Mucosa of descending colon (tissue), 3 donors: ENCODE measurements around the gene UBE2S. TPM values are rescaled to one million over a fixed set of nuclear protein-coding genes. Genes with fewer than 3 reads are reported as not detected.
A peak's percentile ranks its signal among the peaks of the same experiment; 100 is the strongest.

Experiments used
- ATAC-seq: fragments of 200-7000 bp; cut with Tn5 transposase; one replicate; pipeline ENCODE4 v1.9.1; 2020; ENCODE audit warnings: mild to moderate bottlenecking, moderate library complexity
- DNase-seq, 3 donors: peaks; one replicate each; pipeline ENCODE4 v3.0.0-alpha.2; 2020
- H3K36me3 ChIP-seq: fragments of 200-600 bp; one replicate; pipeline ENCODE4 v1.8.0; 2021; ENCODE audit warnings: low read depth, mild to moderate bottlenecking
- H3K4me1 ChIP-seq: fragments of 200-600 bp; one replicate; pipeline ENCODE4 v1.8.0; 2021; ENCODE audit warnings: low read depth, mild to moderate bottlenecking
- H3K4me3 ChIP-seq: fragments of 200-600 bp; one replicate; pipeline ENCODE4 v1.8.0; 2021; ENCODE audit warnings: mild to moderate bottlenecking
- H3K9me3 ChIP-seq: fragments of 200-600 bp; one replicate; pipeline ENCODE4 v1.8.0; 2021; ENCODE audit warnings: mild to moderate bottlenecking
- CTCF ChIP-seq: fragments of 200-600 bp; IDR thresholded peaks from one replicate; pipeline ENCODE4 v1.8.0; 2022; ENCODE audit warnings: antibody characterized with exemption, mild to moderate bottlenecking
- intact Hi-C, 2 donors: fragments of 100-400 bp; cut with DNase I in 1 of 2; cut with micrococcal nuclease in 1 of 2; formaldehyde crosslinking; loops; one replicate each; pipeline versions ENCODE4 v1.11.0 to v1.11.1; 2022; cut with DNase I, micrococcal nuclease
- total RNA-seq, 3 donors: library from RNA; stranded (reverse); fragmentation: NEBNext Ultra II Directional in 2 of 3; extraction: Animal tissue kit (Norgen Biotek cat#: 25700) in 2 of 3; gene quantifications; one replicate each; pipeline versions ENCODE4 v1.2.1 to v1.2.4, GENCODE V29; 2021 to 2023
- donor health status: DM: no; HTN: no; CAD: no; lungs with moderate emphysema.
- donor health status: DM: no; HTN: no; CAD: no.
- donor health status: DM: no; HTN: yes; CAD: no.

The UBE2S gene
- total RNA-seq, 3 donors from 2014 or later: 14.0 to 41.6 (median 23.0) TPM

GRCh38 chr19:55360902-55361301 is 46.7 kb downstream of the UBE2S start:
- Histone ChIP-seq H3K36me3 (no peaks in the 10 kb centered on the region), H3K4me3 (no peak overlapping the region), H3K4me1 (no peaks in the 10 kb centered on the region), H3K9me3 (no peaks in the 10 kb centered on the region)
- no peak for ATAC-seq
- DNase-seq: peak in 1 of 3 donors; percentile 45
- intact Hi-C loops: no loop called here
- no peak for TF ChIP-seq CTCF

- H3K4me1 ChIP-seq: peaks cover 7% of the 10 kb centered on the region
- no peaks in the 10 kb centered on the region for H3K9me3 ChIP-seq
- peak in 1 of 3 donors; percentile 40 for DNase-seq
- intact Hi-C loops: no loop called here
- TF ChIP-seq CTCF: no peak
- no peak overlapping the region for H3K4me3 ChIP-seq
- no peaks in the 10 kb centered on the region for H3K36me3 ChIP-seq
- ATAC-seq: no peak
Measured at GRCh38 chr19:55358943-55359908, 48.4 kb downstream of the UBE2S start.

- peaks cover 12% of the 10 kb centered on the region for H3K4me1 ChIP-seq
- no peak for TF ChIP-seq CTCF
Measured at GRCh38 chr19:55358493-55358892, 49.1 kb downstream of the UBE2S start.

GRCh38 chr19:55355213-55355821 is 52.3 kb downstream of the UBE2S start:
- no peak for TF ChIP-seq CTCF
- H3K4me3 ChIP-seq: no peak overlapping the region
- peaks cover 17% of the 10 kb centered on the region for H3K4me1 ChIP-seq
- DNase-seq: peak in 1 of 3 donors; percentile 48
- H3K9me3 ChIP-seq: no peaks in the 10 kb centered on the region
- ATAC-seq: peak; percentile 25
- intact Hi-C loops: no loop called here
- H3K36me3 ChIP-seq: no peaks in the 10 kb centered on the region

More at GRCh38 chr19:55358493-55358892, 49.1 kb downstream of the UBE2S start:
- Histone ChIP-seq H3K9me3 (no peaks in the 10 kb centered on the region), H3K36me3 (no peaks in the 10 kb centered on the region), H3K4me3 (no peak overlapping the region)
- DNase-seq: peak in 1 of 3 donors; percentile 48
- no peak for ATAC-seq
- intact Hi-C loops: no loop called here

GRCh38 chr19:55354698-55355212 is 52.8 kb downstream of the UBE2S start, which contains the start of gene COX6B2:
COX6B2 (minus strand) TSS chr19:55354719; CDS start chr19:55354521, 198 bp downstream.
- H3K4me1 ChIP-seq: peaks cover 17% of the 10 kb centered on the region
- no peak within 1 kb of the TSS for H3K4me3 ChIP-seq
- intact Hi-C loops: no loop called here
- H3K36me3 ChIP-seq: no peaks in the 10 kb centered on the region
- DNase-seq (no peak), ATAC-seq (no peak)
- no peaks in the 10 kb centered on the region for H3K9me3 ChIP-seq
- no peak for TF ChIP-seq CTCF
